ENCODE data around the gene SMOC2. TPM values are rescaled to one million over a fixed set of nuclear protein-coding genes. Genes with fewer than 3 reads are reported as not detected.
A peak's percentile ranks its signal among the peaks of the same experiment; 100 is the strongest.

SMOC2 gene
- total RNA-seq, 4 donors from 2014 or later: 5.8 to 14.5 (median 9.0) TPM

GRCh38 chr6:168434505-168434904 is 6.5 kb upstream of the SMOC2 start:
- intact Hi-C loops (cut with DNase I; ENCODE audit: low total_unique reads): no loop called here
- Histone ChIP-seq H3K4me3 (no peak overlapping the region), H3K9me3 (no peaks in the 10 kb centered on the region), H3K27ac (no peak overlapping the region), H3K36me3 (no peaks in the 10 kb centered on the region), H3K4me1 (no peaks in the 10 kb centered on the region), H3K27me3 (peaks cover 11% of the 10 kb centered on the region)
- TF ChIP-seq POLR2A (IDR thresholded peaks at IDR 0.05): no peak
- TF ChIP-seq CTCF (IDR thresholded peaks at IDR 0.05): no peak
- TF ChIP-seq POLR2AphosphoS5 (IDR thresholded peaks at IDR 0.05): no peak
- no peak for TF ChIP-seq EP300 (IDR thresholded peaks at IDR 0.05; ENCODE audit: low read depth)
- in situ Hi-C loops (cut with MboI; ENCODE audit: low pct_ligation_motif_present in 1 of 4, low pct_unique_long_range_greater_than_20kb in 1 of 4, low sequenced_read_pairs in 3 of 4): no loop called here
- WGBS, 2 donors (ENCODE audit: low coverage in 1 of 2): 77 to 88% methylated on average over 6 of the region's 6 CpGs
- DNase-seq: no peak

- TF ChIP-seq CTCF (IDR thresholded peaks at IDR 0.05) (no peak), POLR2AphosphoS5 (IDR thresholded peaks at IDR 0.05) (no peak), EP300 (IDR thresholded peaks at IDR 0.05; ENCODE audit: low read depth) (no peak), POLR2A (IDR thresholded peaks at IDR 0.05) (no peak)
These were observed 3.2 kb upstream of the SMOC2 start for GRCh38 chr6:168437751-168438150.

GRCh38 chr6:168438783-168439520 is 2.0 kb upstream of the SMOC2 start:
- H3K27me3 ChIP-seq: peaks cover 49% of the 10 kb centered on the region
- no peaks in the 10 kb centered on the region for H3K36me3 ChIP-seq
- DNase-seq: no peak
- in situ Hi-C loops (cut with MboI; ENCODE audit: low pct_ligation_motif_present in 1 of 4, low pct_unique_long_range_greater_than_20kb in 1 of 4, low sequenced_read_pairs in 3 of 4): no loop called here
- H3K9me3 ChIP-seq: no peaks in the 10 kb centered on the region
- 76 to 78% methylated on average over 3 to 4 of the region's 4 CpGs for WGBS, 2 donors (ENCODE audit: low coverage in 1 of 2)
- peaks cover 0 to 24% (median 21%) of the 10 kb centered on the region in 4 donors for H3K4me1 ChIP-seq
- no peak for TF ChIP-seq EP300 (IDR thresholded peaks at IDR 0.05; ENCODE audit: low read depth)
- no peak for TF ChIP-seq CTCF (IDR thresholded peaks at IDR 0.05)
- TF ChIP-seq POLR2A (IDR thresholded peaks at IDR 0.05): no peak
- no peak for TF ChIP-seq POLR2AphosphoS5 (IDR thresholded peaks at IDR 0.05)
- no peak overlapping the region for H3K4me3 ChIP-seq
- no peak overlapping the region for H3K27ac ChIP-seq
- intact Hi-C loops (cut with DNase I; ENCODE audit: low total_unique reads): no loop called here

More at GRCh38 chr6:168437751-168438150, 3.2 kb upstream of the SMOC2 start:
- DNase-seq: no peak
- Histone ChIP-seq H3K9me3 (no peaks in the 10 kb centered on the region), H3K27ac (no peak overlapping the region), H3K27me3 (peaks cover 37% of the 10 kb centered on the region), H3K4me1 (peaks cover 0 to 24% (median 21%) of the 10 kb centered on the region in 4 donors), H3K36me3 (no peaks in the 10 kb centered on the region), H3K4me3 (no peak overlapping the region)
- in situ Hi-C loops (cut with MboI; ENCODE audit: low pct_ligation_motif_present in 1 of 4, low pct_unique_long_range_greater_than_20kb in 1 of 4, low sequenced_read_pairs in 3 of 4) (no loop called here), intact Hi-C loops (cut with DNase I; ENCODE audit: low total_unique reads) (no loop called here)
- WGBS, 2 donors (ENCODE audit: low coverage in 1 of 2): 90 to 93% methylated on average over 8 to 9 of the region's 9 CpGs

GRCh38 chr6:168439794-168440450 is 1.1 kb upstream of the SMOC2 start:
- H3K27ac ChIP-seq: peak overlapping the region in 1 of 4 donors; percentile 69
- in situ Hi-C loops (cut with MboI; ENCODE audit: low pct_ligation_motif_present in 1 of 4, low pct_unique_long_range_greater_than_20kb in 1 of 4, low sequenced_read_pairs in 3 of 4) (no loop called here), intact Hi-C loops (cut with DNase I; ENCODE audit: low total_unique reads) (no loop called here)
- 23 to 34% methylated on average over 3 to 8 of the region's 8 CpGs for WGBS, 2 donors (ENCODE audit: low coverage in 1 of 2)
- no peaks in the 10 kb centered on the region for H3K36me3 ChIP-seq
- TF ChIP-seq EP300 (IDR thresholded peaks at IDR 0.05; ENCODE audit: low read depth): no peak
- no peak for TF ChIP-seq CTCF (IDR thresholded peaks at IDR 0.05)
- no peak for TF ChIP-seq POLR2A (IDR thresholded peaks at IDR 0.05)
- TF ChIP-seq POLR2AphosphoS5 (IDR thresholded peaks at IDR 0.05): no peak
- H3K4me3 ChIP-seq: no peak overlapping the region
- no peak for DNase-seq
- no peaks in the 10 kb centered on the region for H3K9me3 ChIP-seq
- peaks cover 0 to 24% (median 21%) of the 10 kb centered on the region in 4 donors for H3K4me1 ChIP-seq
- H3K27me3 ChIP-seq: peaks cover 54% of the 10 kb centered on the region
